Smooth muscle cell (in vitro differentiated cells): ENCODE measurements around the gene TMTC2. TPM values are rescaled to one million over a fixed set of nuclear protein-coding genes. Genes with fewer than 3 reads are reported as not detected.

Experiments
- DNase-seq: peaks from one replicate; lab custom pipeline; 2025; ENCODE audit not compliant: unreplicated experiment; lab: John Stamatoyannopoulos, UW
- H2AFZ ChIP-seq: fragments of 200-600 bp; sonication (generic); 2 replicates; pipeline ENCODE4 v1.6.0; 2016; ENCODE audit warnings: antibody characterized with exemption, low read depth, mild to moderate bottlenecking
- H3F3A ChIP-seq: fragments of 200-600 bp; sonication (generic); 2 replicates; pipeline ENCODE4 v1.6.0; 2017; ENCODE audit warnings: antibody characterized with exemption, low read depth
- H3K27ac ChIP-seq: fragments of 200-600 bp; sonication (generic); 2 replicates; pipeline ENCODE4 v1.5.1; 2016; ENCODE audit warnings: low read depth, mild to moderate bottlenecking
- H3K27me3 ChIP-seq: fragments of 200-600 bp; sonication (generic); 2 replicates; pipeline ENCODE4 v1.6.1; 2016; ENCODE audit warnings: low read depth, mild to moderate bottlenecking
- H3K36me3 ChIP-seq: fragments of 200-600 bp; sonication (generic); 2 replicates; pipeline ENCODE4 v1.5.1; 2016; ENCODE audit warnings: low read depth
- H3K4me1 ChIP-seq: fragments of 200-600 bp; sonication (generic); 2 replicates; pipeline ENCODE4 v1.5.1; 2016; ENCODE audit warnings: low read depth
- H3K4me2 ChIP-seq: fragments of 200-600 bp; sonication (generic); 2 replicates; pipeline ENCODE4 v1.6.0; 2016; ENCODE audit warnings: mild to moderate bottlenecking
- H3K4me3 ChIP-seq: fragments of 200-600 bp; sonication (generic); 2 replicates; pipeline ENCODE4 v1.5.1; 2016; ENCODE audit warnings: mild to moderate bottlenecking
- H3K79me2 ChIP-seq: fragments of 200-600 bp; sonication (generic); 2 replicates; pipeline ENCODE4 v1.6.0; 2016; ENCODE audit warnings: low read depth, mild to moderate bottlenecking
- H3K9ac ChIP-seq: fragments of 200-600 bp; sonication (generic); 2 replicates; pipeline ENCODE4 v1.6.0; 2016; ENCODE audit warnings: low read depth
- H3K9me3 ChIP-seq: fragments of 200-600 bp; sonication (generic); replicated peaks from 2 replicates; pipeline ENCODE4 v1.5.1; 2016; ENCODE audit warnings: low read depth
- H4K20me1 ChIP-seq: fragments of 200-600 bp; sonication (generic); 2 replicates; pipeline ENCODE4 v1.6.0; 2016; ENCODE audit warnings: low read depth
- CTCF ChIP-seq: fragments of 200-600 bp; sonication (generic); IDR thresholded peaks from 2 replicates; pipeline ENCODE4 v1.5.1; 2017; ENCODE audit warnings: borderline replicate concordance, mild to moderate bottlenecking, antibody characterized with exemption; ENCODE audit not compliant: insufficient read depth, poor library complexity, severe bottlenecking
- WGBS: methylation state at CpG from one replicate; pipeline ENCODE4 v1.1.7; 2016; ENCODE audit warnings: low lambda C conversion rate; 5-methylcytosine and 5-hydroxymethylcytosine counted together
- polyA plus RNA-seq: library from polyadenylated mRNA; unstranded; fragments of >200 nt; fragmentation: Nextera tagmentation; extraction: Ambion mirVana; gene quantifications from 2 replicates; pipeline ENCODE4 v1.2.1, GENCODE V29; 2016
- total RNA-seq: library from RNA; depleted of rRNA; stranded (reverse); fragments of >200 nt; gene quantifications from 2 replicates; pipeline ENCODE4 v1.2.3, GENCODE V29; 2014

TMTC2 gene
- total and polyA plus RNA-seq, 2 experiments from 2014 or later: 0.71 to 10.6 TPM

GRCh38 chr12:82942521-82942920, 255.8 kb downstream of the TMTC2 start:
- 36% methylated on average over 2 of the region's 2 CpGs for whole genome bisulfite sequencing
- H3F3A ChIP-seq: no peaks in the 10 kb centered on the region

DNA sequence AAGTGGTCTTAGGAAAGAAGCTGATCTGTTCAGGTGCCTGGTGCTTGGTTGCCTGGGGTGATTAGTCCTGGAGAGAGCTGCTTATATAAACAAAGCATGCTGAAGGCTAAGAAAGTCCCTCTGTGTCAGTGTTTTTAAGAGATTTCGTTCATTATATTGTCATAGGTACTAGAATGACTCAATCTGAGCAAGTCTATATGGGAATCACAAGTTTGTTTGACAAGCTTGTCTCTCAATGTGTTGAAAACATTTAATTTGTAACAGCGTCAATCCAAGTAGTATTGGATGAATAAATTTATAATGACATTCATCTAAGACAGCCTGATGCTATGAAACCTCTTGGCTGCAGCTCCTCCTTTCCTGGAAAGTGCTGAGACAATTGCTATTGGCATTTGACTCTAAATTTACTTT, 256.3 kb downstream of the TMTC2 start:
- H3K27ac ChIP-seq: no peak overlapping the region
- no peak for TF ChIP-seq CTCF
- no peaks in the 10 kb centered on the region for H4K20me1 ChIP-seq
- H3K79me2 ChIP-seq: no peaks in the 10 kb centered on the region
- no peak overlapping the region for H3K9ac ChIP-seq
- H3K4me1 ChIP-seq: peaks cover 10% of the 10 kb centered on the region
- DNase-seq: no peak
- H3K36me3 ChIP-seq: no peaks in the 10 kb centered on the region
- no peak overlapping the region for H3K4me3 ChIP-seq
- WGBS: 68% methylated on average over 2 of the region's 2 CpGs
- H3K27me3 ChIP-seq: no peaks in the 10 kb centered on the region
- H2AFZ ChIP-seq: no peak overlapping the region
- H3K4me2 ChIP-seq: peak overlapping the region; percentile 1
- H3F3A ChIP-seq: no peaks in the 10 kb centered on the region
- H3K9me3 ChIP-seq: no peaks in the 10 kb centered on the region

More at GRCh38 chr12:82942521-82942920, 255.8 kb downstream of the TMTC2 start:
- Histone ChIP-seq H3K9me3 (no peaks in the 10 kb centered on the region), H3K36me3 (no peaks in the 10 kb centered on the region), H3K9ac (no peak overlapping the region), H3K4me3 (no peak overlapping the region), H2AFZ (no peak overlapping the region), H4K20me1 (no peaks in the 10 kb centered on the region), H3K27me3 (no peaks in the 10 kb centered on the region), H3K4me2 (peak overlapping the region; percentile 1), H3K4me1 (peaks cover 10% of the 10 kb centered on the region), H3K27ac (no peak overlapping the region), H3K79me2 (no peaks in the 10 kb centered on the region)
- TF ChIP-seq CTCF: no peak
- no peak for DNase-seq

- Histone ChIP-seq H3K4me3 (no peak overlapping the region), H3F3A (no peaks in the 10 kb centered on the region), H3K36me3 (no peaks in the 10 kb centered on the region), H3K79me2 (no peaks in the 10 kb centered on the region), H3K4me2 (no peak overlapping the region), H3K27ac (no peak overlapping the region), H3K9ac (no peak overlapping the region), H3K9me3 (no peaks in the 10 kb centered on the region), H2AFZ (no peak overlapping the region), H3K4me1 (no peaks in the 10 kb centered on the region), H3K27me3 (no peaks in the 10 kb centered on the region), H4K20me1 (no peaks in the 10 kb centered on the region)
- 93% methylated on average over 2 of the region's 2 CpGs for WGBS
- DNase-seq: no peak
- no peak for TF ChIP-seq CTCF
Observed at GRCh38 chr12:82948491-82948890, 261.8 kb downstream of the TMTC2 start.

DNA sequence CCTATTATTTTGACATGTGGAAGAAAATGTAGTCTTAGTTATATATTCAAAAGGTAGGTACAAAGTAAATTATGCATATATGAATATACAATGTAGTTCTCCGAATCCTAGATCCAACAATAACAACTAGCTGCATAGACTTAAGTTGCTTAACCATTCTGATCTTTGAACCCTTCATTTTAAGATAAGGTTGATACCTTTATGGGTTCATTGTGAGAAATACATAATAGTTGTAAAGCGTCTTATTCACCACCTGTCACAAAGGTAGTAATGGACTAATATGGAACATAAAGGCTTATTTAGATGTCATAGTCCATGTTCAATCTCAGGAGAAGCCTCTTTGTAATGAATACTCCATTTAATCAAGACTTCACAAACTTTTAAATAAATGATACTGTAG, 263.6 kb downstream of the TMTC2 start:
- no peaks in the 10 kb centered on the region for H3K9me3 ChIP-seq
- no peak overlapping the region for H3K4me2 ChIP-seq
- H3K9ac ChIP-seq: no peak overlapping the region
- no peaks in the 10 kb centered on the region for H3K79me2 ChIP-seq
- H3K36me3 ChIP-seq: no peaks in the 10 kb centered on the region
- H4K20me1 ChIP-seq: no peaks in the 10 kb centered on the region
- no peaks in the 10 kb centered on the region for H3F3A ChIP-seq
- no peak overlapping the region for H3K27ac ChIP-seq
- WGBS: 91% methylated on average over 2 of the region's 2 CpGs
- DNase-seq: no peak
- no peak for TF ChIP-seq CTCF
- H3K27me3 ChIP-seq: no peaks in the 10 kb centered on the region
- no peaks in the 10 kb centered on the region for H3K4me1 ChIP-seq
- no peak overlapping the region for H3K4me3 ChIP-seq
- H2AFZ ChIP-seq: no peak overlapping the region
